Measurements from ENCODE around the gene ZNF281.

- TF ChIP-seq CTCF (IDR thresholded peaks at IDR 0.05) (no peak), ZFX (IDR thresholded peaks at IDR 0.05; ENCODE audit: borderline replicate concordance) (no peak)
Observed at GRCh38 chr1:200379432-200379757, 30.4 kb downstream of the ZNF281 start.
